HG03460 (cell line): ENCODE measurements around the gene ZSWIM6.

Experiments used
- ATAC-seq: cut with Tn5 transposase; IDR thresholded peaks from one replicate; pipeline ENCODE4 v1.9.1; 2021; ENCODE audit not compliant: unreplicated experiment

ZSWIM6 gene

DNA sequence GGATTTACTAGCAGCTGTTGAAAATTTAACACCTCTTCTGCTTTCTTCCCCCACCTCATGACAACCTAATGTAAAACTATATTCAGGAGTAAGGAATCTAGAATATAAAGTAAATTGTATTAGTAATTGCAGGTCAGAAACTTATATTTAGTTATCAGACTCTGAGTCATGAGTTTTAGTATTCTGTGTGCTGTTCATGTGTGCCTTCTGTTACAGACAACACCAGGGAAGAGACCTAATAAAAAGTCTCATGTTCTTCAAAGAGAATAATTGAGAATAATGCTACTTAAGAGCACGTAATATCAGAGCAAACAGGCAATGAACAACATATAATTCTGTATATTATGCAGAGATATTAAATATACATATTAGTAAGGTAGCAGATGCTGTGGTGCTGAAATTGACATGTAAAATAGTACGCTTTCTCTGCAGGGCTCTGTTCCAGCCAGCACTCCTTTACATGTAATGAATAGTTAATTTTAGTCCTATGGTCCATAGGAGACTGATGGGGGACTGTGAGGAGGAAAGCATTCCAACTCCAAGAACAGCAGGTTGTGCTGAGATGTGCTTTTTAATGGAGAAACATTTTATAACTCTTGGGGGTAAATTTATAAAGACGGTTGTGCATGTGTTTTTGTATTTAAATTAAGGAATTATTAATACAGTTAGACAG lies 106.4 kb downstream of the ZSWIM6 start:
- no peak for ATAC-seq

DNA sequence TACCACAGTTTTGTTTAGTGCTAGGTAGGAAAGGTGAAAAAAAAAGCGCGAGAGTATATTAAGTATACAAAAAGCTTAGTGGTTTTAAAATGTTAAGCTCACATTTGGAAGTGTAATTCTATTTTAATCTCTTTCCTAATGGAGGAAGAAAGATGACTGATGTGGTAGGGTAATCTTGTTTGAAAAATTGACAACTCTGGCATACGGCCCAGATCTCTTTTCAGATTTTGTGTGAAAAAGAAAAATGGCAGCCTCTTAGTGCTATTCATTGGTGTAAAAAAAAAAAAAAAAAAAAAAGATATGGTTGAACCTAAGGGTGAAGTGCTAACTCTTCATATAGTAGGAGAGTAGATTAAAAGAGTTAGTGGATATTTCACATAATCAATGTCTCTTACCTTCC lies 108.0 kb downstream of the ZSWIM6 start:
- ATAC-seq = no peak

DNA sequence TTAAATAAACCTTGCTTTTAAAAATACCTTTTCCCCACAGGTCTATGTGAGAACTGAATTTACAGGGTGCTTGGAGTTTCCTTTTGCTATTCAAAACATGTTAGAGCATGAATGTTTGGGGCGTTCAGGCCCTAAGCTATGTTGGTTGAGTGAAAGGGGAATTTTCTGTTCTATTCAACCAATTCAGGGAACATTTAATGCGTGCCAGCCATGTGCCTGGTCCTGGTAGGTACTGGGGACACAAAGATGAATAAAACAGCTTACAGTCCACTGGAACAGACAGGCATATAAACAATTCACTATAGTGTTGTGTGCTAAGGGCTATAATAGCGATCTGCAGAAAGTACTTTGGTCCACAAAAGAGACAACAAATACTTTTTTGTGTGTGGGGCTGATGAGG lies 108.5 kb downstream of the ZSWIM6 start:
- ATAC-seq = no peak

DNA sequence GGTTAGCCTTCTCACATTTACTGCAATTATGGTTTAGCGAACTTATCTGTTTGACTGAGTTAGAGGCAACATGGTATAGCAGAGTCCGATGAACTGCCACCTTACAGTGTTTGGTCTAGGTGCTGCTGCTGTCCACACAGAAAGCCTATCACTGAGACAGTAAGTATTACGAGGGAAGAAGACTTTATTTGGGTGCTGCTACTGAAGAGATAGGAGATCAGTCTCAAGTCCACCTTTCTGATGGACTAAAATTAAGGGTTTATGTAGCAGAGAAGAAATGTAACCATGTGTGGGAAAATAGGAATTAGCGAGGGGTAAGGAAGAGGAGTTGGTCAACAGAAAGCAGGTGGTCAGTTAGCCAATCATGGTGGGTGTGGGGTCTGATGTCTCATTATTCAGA lies 109.7 kb downstream of the ZSWIM6 start:
- no peak for ATAC-seq

DNA sequence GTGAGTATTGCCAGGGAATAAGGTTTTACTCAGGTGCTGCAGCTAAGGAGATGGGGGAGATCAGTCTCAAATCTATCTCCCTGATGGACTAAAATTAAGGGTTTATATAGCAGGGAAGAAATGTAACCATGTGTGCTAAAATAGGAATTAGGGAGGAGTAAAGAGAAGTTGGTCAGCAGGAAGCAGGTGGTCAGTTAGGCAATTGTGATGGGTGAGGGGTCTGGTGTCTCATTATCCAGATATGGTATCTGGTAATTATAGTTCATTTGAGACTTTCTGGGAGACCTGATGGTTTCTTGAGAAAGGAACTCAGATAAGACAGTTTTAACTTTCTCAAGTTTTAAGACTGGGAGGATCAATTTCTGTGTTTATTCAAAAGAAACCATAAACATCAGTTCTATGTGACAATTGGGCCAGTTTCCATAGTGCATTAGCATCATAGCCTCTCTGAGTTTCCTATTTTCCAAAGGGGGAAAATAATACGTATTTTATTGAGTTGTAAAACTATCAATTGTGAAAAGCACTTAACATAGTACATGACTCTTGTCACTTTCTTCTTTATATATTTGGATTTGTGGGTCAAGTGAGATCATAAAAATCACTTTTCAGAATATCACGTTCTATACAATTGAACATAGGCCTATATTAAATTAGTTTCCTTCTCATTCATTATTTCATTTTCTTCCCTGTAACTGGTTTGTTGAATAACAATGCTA lies 115.9 kb downstream of the ZSWIM6 start:
- ATAC-seq = no peak

DNA sequence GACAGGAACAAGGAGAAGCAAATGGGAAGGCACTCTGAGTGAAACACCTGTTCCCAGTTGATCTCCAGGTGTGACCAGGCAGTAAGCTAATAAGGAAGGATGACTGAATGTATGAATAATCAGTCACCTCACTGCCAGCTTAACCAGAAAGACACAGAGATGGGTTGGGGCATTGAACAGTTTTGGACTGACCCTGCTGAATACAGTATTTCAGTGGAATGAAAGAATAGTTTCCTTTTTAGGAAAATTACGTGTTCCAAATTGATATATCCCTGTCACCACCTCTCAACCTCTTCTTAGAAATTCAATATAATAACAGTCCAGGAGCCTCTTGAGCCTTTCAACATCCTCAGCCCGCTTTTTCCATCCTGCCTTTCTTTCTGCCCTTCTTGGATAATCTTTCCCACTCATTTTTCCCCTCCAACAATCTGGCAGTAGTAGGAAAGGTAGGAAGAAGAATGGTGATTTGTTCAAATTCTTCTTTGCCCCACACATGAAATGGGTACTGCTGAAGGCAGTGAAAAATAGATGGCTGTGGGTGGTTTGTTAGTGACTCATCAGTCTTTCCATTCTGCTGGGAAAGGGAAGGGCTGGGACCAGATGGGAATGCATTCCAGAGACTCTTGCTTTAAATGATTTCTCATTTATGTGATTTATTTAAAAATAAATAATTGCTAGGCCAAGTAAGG lies 117.9 kb downstream of the ZSWIM6 start:
- ATAC-seq = no peak

DNA sequence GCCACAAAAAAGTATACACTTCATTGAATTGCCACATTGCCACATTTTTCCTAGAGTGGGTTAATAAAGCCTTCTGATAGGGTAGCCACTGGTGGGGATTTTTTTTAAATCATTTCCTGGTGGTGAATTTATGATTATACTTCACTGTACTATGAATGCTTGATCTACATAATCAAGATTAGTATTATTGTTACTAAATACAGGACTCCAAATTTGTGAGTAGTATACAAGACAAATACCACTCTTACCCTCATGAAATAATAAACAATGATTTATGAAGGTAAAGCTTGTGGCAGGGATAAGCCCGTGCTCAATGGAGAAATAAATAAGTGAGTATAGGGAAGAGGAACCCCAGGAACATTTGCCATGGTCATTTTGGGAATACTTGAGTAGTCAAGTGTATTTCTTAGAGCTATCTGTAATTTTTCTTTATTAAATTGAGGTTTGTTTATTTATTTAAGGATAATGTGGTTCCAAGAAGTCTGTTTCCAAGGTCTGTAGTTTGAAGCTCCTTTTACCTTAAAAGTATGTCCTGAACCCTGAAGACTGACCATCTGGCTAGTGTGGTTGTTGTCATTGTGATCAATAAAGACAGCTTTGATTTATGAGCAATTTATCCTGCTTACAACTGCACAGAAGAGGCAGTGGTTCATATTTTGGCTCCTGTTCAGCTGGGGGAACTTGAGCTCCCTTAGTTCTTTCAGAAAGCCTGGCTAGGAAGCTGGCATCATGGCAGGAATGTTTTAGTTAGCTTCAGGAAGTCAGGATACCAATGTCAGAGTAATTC lies 118.6 kb downstream of the ZSWIM6 start:
- no peak for ATAC-seq

DNA sequence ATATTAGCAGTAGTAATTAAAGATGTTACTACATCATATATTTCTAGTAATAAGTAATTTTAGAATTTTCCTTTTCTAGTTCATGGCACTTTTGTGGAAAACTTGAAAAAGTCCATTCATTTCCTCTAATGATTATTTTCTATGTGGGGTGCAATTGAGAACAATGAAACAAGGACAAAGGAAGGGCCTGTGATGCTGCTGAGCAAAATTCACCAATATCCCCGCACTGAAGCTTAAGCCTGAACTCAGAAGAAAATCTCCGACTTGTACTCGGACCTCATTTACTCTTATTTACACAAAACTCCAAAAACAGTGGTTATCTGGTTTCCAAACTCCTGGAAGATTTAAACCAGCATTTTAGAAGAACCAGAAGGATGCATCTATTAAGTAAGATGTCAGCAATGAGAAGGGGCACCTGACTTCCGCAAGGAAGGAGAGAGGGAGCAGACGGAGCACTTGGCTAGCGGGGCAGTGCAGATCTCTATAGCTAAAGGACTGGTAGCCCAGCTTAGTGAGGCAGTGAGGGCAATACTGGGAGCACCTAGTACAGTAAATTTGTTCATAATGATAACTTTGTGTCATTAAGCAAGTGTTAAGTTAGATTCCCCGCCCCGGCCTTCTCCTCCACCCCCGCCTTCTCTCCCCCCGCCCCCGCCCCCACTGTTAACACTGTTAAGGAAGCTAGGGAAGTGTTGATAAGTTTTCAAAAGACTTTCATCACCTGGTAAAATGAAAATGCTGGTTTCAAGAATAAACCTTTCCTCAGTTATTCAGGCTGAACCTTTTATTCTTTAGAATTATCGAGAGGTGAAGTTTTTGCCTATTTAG lies 123.3 kb downstream of the ZSWIM6 start:
- ATAC-seq = no peak

DNA sequence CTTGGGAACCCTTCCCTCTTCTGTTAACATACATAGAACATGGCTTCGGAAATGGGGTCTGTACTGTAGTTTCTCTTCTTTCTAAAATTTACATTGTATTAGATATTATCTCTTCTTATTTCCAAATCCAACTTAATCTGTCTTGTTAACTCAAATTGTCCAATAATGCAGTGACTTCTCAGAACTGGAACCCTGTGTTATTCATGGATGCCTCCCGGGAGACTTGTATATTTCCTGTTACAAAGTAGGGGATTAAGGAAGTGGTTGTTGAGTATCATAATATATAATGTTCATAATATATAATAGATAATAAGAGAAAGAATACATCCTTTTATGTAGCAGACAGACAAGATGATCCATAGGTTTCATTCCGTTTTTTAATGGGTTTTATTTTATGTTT lies 128.4 kb downstream of the ZSWIM6 start:
- ATAC-seq = no peak

DNA sequence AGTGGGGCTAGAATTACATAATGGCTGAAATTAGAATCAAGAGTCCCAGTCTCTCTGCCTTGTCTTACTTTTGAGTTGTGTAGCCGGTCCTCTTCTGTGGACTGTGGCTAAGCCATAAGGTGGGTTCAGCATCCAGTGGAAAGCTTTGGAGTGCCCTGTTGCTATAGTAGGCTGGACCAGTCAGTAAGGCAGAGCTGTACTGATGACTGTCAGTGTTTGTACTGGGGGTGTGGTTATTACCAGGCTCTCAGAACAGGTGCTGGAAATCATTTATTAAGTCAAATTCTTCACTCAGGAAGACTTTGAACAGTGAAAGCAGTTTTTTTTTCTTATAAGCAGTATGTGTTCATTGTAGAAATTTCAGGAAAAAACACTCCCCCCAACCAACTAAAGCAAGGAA lies 129.4 kb downstream of the ZSWIM6 start:
- no peak for ATAC-seq

DNA sequence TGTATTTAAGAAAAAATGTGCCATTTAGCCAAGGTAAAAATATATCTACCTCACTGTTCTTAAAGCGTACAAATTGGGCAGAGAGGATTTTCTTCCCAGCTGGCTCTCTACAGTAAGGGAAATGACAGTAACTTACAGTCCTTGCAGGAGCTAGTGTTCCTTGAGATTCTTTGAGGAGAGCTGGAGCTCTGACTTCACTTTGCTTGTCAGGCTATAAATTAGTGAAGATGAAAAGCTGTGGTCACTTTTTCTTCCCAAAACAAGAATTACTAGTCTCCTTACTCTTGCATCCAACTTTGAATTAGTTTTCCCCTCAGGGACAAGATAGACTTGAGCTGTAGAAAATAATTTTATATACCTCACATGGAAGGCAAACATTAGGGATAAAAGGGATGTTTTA lies 129.9 kb downstream of the ZSWIM6 start:
- no peak for ATAC-seq

DNA sequence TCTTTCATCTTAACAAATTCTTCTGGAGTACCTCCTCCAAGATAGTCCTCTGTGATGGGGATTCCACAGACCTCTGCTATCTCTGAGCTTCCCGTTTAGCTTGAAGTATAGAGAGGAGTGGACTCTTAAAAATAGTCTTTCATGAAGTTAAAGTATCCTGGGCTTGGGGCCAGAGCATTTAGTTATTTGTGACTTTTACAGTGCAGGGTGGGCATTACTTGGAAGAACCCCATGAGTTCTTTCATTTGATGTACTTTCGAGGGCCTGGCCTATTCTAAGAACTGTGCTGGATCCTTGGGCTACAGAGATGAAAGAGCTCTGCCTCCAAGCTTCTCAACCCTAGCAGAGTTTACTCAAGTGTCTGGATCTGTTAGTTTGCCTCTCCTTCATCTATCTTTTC lies 131.5 kb downstream of the ZSWIM6 start:
- no peak for ATAC-seq

DNA sequence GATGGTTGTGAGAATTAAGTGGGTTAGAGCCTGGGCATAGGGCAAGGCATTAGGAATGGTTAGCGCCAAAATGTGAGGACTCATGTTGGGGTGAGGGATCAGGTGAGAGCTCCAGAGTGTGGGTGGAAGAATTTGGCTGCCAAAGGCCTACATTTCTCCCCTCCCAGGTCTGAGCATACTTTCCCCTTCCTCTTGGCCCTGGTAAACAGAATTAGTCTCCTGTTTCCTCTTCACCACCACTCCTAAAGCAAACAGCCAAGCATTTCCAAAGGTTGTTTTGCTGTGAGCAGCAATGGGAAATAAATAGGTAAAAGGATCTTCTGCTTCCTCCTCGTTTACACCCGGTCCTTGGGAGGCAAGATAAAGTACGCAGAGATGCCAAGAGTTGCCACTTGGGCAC lies 132.5 kb downstream of the ZSWIM6 start:
- ATAC-seq = no peak

DNA sequence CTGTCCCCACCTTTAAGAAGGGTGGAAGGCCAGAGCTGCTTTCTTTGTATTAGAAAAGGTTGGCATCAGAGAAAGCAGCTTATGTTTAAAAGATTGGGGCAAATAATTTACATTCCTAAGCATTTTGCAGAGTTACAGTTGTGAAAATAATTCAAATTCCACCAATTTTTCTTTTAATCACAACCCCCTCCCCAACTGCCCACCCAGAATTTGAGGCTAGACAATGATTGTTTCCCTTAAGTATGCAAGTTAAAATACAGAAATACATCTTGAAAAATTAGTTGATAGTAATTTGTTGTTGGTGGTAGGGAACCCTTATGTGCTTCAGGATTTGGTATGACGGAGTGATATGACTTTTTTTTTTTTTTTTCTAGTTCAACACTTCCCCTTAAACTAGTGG lies 133.0 kb downstream of the ZSWIM6 start:
- ATAC-seq = no peak

DNA sequence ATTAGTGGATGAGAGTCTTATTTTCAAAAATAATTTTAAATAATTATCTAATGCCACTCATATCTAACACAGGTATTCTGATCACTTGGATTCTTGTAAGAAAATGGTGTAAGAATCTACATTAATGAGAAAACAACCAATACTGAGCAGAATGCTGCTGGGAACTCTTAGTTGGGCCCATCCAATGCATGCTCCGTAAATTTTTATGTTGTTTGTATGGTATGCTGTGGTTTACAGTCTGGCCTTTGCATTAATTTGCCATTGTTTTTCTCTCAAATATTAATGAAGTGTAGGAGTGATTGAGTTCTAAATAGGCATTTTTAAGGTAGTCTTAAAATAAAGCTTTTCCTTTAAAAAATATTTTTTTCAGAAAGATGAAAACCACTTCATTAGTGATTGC lies 133.4 kb downstream of the ZSWIM6 start:
- no peak for ATAC-seq

DNA sequence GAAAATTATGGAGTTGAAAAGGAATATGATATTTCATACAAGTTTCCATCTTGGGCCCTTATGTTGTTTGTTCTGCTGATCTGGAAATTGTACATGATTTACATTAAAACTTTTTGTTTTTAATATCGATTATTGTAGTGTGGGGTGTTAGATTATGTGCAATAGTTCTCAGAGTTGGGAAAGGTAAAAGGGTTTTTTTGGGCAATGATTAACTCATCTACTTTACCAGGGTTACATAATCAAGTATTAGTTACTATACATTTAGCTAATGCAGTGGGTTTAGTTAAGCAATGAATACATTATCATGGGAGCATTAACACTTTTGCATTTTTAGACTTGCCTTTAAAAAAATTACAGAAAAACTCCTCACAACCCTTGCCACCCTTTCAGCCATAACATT lies 134.0 kb downstream of the ZSWIM6 start:
- ATAC-seq = no peak

DNA sequence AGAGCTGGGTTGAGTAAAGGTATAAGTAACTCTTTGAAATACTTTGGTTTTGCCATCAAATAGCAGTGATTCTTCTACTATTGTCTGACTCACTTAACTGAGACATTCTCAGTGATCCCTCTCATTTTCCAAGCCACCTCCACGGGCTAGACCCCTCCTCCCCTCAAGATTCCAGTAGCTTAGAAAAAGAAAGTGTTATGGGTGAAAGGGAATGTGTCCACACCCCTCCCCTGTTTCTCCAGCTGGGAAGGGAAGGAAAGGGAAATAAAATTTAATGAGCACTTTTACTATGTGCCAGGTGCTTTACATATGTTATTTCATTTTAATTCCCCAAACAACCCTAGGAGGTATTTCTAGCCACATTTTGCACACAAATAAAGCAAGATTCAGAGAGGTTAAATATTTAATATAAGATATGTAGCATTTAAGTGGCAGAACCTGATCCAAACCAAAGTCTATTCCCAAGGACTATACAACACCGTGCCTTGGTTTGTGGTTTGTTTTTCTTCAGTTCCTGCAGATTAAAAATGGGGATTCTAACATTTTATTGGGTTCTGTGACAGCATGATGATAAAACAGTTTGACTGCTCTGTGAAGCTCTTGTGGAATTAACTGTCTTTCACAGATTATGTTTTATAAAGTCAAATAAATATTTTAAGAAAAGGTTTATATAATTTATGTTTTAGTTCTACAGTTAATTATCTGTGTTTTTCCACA lies 135.9 kb downstream of the ZSWIM6 start:
- ATAC-seq = no peak

DNA sequence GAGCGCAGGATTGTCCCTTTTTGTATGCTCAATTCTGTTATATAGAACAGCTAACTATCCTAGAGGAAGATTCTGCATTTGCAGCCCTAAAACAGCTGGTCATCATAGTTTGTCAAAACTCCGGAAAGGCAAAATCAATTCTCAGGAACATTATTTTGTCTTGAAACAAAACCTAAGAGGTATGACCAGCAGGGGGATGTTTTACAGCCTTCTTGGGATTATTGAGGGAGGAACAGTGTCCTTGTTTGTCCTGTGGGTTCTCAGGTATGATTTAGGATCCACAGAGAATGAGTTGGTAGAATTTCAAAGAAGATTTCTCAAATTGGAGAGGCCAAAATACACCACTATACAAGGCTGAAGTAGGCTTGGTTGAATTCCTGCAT lies 136.4 kb downstream of the ZSWIM6 start:
- no peak for ATAC-seq

DNA sequence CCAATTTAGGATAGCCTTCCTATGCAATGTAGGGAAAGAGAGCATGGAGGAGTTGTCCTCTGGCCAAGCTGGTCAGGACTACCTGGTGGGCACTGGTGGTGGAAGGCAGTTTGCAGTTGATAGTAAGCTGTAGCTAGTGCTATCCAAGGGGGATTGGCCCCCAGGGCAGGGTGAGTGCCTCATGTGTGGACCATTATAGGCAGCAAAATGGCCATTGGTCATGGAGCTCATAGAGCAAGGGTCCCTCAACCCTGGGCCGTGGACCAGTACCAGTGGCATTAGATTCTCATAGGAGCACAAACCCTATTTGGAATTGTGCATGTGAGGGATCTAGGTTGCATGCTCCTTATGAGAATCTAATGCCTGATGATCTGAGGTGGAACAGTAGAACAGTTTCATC lies 139.3 kb downstream of the ZSWIM6 start:
- no peak for ATAC-seq
